HFF-Myc (cell line): ENCODE data around the gene AKR1C2.
"Not testable (repeated sequence)": the region's sequence is repeated elsewhere in the genome, so short reads cannot be mapped to it uniquely, and the experiment has no call there.

Source experiments
- DNase-seq: peaks from one replicate; pipeline ENCODE4 v3.0.0-alpha.2; 2011; ENCODE audit warnings: low read depth; ENCODE audit errors: extremely low read depth
- H3K4me3 ChIP-seq: replicated peaks from 2 replicates; pipeline ENCODE4 v1.5.1; 2011; ENCODE audit warnings: low read depth, mild to moderate bottlenecking, control low read depth, low read length
- TF ChIP-seq, protein P1 (sequence below): IDR thresholded peaks from 2 replicates; pipeline ENCODE4 v1.5.1; 2012; ENCODE audit warnings: mild to moderate bottlenecking, low read depth, low read length, control low read depth; ENCODE audit errors: missing control alignments

Gene AKR1C2

DNA sequence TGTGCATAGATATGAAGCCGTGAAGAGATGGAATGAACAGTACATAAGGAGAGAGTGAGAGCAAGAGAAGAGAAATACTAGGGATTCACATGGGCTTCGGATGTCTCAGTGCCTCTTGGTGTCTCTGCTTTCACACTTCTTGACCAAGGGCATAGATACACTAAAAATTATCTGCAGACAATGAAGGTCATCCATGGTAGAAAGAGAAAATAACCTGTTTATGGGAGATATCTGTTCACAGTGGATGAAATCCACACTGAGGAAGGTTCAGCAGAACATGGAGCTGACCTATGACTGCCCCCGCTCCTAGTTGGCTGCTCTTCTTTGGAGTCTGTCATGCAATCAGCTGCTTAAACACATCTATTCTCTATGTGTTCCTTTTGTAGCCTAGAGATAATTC, 34.4 kb downstream of the AKR1C2 start:
- H3K4me3 ChIP-seq, DNase-seq: not testable (repeated sequence)

DNA sequence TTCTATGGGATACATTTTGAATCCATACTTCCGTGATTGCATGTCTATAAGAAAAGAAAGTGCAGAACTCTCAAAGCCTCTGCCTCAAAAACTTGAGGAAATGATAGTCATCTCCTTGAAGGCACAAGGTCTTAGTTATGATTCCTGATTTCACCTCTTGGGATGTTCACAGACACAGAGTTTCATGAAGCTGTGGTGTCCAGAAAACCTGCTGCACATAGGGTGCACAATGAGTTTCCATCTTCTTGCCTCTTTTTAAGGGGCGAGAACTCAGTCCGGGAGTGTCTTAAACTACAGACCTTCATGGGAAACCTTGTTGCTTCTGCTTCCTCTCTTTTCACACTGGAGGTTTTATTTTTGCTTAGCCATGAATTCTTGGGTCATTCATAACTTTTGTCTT, 36.5 kb downstream of the AKR1C2 start:
- DNase-seq: not testable (repeated sequence)

DNA sequence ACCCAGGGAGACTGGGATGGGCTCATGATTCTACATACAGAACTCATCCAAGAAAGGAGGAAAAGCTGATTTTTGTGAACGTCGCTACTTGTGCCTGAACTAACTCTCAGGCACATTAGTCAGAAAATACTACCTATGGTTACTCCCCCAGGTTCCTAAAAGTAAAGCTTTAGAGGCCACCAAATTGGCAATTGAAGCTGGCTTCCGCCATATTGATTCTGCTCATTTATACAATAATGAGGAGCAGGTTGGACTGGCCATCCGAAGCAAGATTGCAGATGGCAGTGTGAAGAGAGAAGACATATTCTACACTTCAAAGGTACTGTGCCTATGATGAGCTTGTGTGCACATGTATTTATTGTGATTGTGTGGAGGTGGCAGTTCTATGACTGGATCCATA, 37.9 kb downstream of the AKR1C2 start:
- H3K4me3 ChIP-seq, DNase-seq: not testable (repeated sequence)

More for the DNA sequence above, 36.5 kb downstream of the AKR1C2 start:
- not testable (repeated sequence) for H3K4me3 ChIP-seq

DNA sequence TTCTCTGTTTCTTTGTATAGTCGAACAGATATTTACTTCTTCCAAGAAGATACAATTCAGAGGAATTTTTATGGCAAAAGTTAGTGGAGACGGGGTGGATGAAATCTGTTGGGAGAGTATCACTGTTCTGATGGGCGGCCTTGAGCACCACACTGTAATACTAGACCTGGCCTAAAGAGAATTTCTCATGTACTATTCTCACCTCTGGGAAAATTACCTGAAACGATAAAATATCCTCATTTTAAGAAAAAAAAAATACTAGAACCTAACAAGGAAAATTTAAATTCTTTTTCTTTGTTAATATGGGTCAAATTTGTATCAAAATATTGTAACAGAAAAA, 39.9 kb downstream of the AKR1C2 start:
- H3K4me3 ChIP-seq, DNase-seq: not testable (repeated sequence)

DNA sequence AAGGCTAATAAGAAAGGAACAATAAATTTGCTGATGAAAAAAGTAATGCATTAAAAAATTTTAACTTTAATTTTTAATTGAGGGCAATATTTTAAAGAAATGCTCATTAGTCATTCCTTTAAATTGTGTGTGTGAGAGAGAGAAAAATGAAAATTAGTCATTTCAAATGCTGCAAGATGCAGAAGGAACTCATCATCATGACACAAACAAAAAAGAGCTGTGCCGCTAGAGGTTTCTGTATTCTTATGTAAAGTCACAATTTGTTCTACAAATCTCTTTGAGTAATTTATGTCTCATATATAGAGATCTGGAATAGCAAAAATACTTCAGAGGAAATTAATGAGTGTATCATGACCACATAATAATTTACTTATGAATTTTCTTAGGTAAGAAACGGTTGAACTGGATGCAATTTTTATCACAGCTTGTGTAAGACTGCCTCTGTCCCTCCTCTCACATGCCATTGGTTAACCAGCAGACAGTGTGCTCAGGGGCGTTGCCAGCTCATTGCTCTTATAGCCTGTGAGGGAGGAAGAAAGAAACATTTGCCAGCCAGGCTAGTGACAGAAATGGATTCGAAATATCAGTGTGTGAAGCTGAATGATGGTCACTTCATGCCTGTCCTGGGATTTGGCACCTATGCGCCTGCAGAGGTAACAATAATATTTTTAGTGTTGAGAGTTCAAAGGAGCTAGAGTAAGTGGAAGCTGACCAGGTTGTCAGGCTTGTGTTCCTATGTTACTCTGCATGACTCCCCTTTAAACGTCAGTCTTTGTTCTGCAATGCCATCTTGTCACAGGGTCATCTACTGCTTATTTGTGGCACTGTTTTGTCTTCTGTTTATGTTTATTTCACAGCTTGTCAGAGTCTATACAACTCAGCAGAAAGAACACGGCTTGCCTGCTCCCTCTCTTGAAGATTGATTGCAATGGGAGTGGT, 40.5 kb downstream of the AKR1C2 start, which contains the start of gene AKR1C1:
AKR1C1 (plus strand) TSS at position 540 of the 939 bp plus-strand sequence; CDS start at position 570, 30 bp downstream.
- H3K4me3 ChIP-seq, DNase-seq: not testable (repeated sequence)

DNA sequence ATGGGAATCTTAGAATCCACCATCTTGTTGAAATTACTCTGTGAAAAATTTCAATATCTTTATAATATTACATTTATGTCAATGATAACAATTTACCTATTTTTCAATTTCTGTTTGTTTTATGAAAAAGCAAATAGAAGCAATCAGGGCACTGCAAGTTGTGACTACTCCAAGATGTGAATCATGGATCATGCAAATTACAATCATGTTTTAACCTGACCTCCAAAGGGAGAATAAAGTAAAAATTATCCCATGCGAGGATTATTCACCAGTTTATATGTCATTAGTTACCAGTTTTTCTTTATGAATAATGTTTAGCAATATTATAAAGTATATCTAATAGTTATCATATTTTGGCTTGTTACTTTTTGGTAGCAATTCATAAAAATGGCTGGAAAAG, 41.3 kb downstream of the AKR1C2 start:
- not testable (repeated sequence) for H3K4me3 ChIP-seq, DNase-seq

DNA sequence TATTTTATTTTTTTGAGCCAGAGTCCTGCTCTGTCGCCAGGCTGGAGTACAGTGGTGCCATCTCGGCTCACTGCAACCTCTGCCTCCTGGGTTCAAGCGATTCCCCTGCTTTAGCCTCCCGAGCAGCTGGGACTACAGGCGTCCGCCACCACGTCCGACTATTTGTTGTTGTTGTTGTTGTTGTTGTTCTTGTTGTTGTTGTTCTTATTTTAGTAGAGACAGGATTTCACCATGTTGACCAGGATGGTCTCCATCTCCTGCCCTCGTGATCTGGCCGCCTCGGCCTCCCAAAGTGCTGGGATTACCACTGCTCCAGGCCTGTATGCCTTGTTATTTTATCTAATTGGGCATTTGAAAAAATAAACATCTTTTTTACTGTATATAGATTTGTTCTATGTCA, 42.1 kb downstream of the AKR1C2 start:
- DNase-seq: not testable (repeated sequence)

DNA sequence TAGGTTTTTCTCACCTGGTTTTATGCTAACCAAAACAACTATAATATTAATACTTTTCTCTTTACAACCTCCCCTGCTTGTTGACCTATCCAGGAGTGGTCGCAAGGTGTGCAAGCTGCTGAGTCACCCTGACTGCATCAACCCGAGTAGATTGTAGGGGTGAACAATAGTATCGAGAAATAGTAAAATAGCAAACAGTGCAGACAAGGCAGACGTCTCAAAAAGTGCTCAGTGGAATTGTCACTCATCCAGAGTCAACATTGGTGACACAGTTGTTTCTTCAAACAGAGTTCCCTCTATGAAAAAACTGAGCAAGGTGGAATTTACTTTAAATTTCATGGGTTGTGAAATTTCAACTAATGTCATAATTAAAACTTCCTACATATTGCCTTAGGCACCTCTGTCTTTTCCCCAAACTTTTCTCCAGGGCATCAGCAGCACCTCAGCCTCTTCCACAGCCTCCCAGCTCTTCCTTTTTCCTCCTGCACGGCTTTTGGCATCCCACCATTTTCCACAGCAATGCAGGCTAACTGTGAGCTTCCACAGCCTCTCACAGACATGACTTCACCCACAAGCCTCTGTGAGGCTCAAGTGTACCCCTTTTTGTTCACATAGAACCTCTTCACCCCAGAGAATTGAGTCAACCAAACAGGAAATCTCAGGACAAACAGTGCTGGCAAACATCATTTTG, 46.6 kb downstream of the AKR1C2 start:
- H3K4me3 ChIP-seq: not testable (repeated sequence)

More for the DNA sequence above, 42.1 kb downstream of the AKR1C2 start:
- H3K4me3 ChIP-seq: not testable (repeated sequence)

DNA sequence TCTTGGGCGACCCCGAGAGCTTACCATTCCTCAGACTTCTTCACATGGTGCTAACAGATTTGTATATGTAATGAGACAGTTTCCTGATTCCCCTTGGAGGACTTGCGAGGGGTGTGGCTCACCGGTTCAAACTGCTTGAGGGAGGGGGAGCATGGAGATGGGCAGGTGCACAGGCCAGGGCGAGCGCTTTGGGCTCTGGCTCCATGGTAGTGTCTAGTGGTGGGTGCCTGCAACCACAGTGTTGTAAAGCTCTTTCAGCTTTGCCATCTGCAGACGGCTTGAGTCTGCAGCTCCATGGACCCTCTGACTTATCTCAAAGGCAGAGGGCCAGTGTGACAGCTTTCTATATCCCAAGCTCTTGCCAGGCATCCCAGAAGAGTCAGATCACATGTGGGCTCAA, 47.6 kb downstream of the AKR1C2 start:
- not testable (repeated sequence) for DNase-seq, H3K4me3 ChIP-seq

More for the DNA sequence above, 46.6 kb downstream of the AKR1C2 start:
- DNase-seq: not testable (repeated sequence)

DNA sequence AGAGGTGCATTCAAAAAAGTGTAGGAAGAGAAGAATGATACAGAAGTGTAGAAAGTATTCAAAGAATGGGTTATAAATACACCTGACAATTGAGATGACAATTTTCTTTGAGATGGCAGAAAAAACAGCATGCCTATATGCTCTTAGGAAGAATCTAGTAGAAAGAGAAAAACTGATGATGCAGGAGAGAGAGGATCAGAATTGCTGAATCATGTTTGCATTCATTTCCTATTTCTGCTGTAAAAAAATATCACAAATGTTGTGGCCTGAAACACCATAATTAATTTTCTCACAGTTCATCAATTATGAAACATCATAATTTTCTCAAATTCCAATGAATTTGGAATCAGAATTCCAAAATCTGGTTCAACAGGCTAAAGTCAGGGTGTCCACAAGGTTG, 50.3 kb downstream of the AKR1C2 start:
- no peak overlapping the region for H3K4me3 ChIP-seq
- TF ChIP-seq, protein P1, sequence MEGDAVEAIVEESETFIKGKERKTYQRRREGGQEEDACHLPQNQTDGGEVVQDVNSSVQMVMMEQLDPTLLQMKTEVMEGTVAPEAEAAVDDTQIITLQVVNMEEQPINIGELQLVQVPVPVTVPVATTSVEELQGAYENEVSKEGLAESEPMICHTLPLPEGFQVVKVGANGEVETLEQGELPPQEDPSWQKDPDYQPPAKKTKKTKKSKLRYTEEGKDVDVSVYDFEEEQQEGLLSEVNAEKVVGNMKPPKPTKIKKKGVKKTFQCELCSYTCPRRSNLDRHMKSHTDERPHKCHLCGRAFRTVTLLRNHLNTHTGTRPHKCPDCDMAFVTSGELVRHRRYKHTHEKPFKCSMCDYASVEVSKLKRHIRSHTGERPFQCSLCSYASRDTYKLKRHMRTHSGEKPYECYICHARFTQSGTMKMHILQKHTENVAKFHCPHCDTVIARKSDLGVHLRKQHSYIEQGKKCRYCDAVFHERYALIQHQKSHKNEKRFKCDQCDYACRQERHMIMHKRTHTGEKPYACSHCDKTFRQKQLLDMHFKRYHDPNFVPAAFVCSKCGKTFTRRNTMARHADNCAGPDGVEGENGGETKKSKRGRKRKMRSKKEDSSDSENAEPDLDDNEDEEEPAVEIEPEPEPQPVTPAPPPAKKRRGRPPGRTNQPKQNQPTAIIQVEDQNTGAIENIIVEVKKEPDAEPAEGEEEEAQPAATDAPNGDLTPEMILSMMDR: no peak
- DNase-seq: no peak

DNA sequence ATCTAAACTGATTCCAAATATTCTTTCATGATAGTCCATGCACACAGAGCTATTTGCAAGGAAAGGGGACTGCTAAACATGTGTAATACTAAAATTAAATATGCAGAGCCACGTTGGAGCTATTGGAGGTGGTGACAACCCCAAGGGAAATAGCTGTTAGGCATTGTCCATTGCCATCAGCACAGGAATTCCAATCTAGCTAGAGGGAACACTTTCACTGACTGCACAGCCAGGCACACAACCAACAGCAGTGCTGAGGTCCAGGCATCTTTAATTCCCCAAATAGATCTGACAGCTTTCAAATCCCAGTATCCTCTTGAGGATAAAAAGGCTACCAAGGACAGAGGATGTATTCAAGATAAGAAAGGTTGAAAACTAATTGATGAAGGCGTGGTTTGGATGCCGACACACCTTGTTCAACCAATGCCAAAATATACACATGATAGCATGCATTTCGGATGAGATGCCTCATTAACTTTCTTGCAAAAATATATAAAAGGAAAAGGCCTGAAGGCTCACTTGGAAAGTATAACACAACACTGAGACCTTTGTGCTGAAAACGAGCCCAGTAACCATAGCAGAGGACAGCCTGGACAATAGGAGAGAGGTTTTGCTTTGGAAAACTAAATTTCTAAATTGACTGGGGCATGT, 52.0 kb downstream of the AKR1C2 start:
- DNase-seq, H3K4me3 ChIP-seq: not testable (repeated sequence)
